Epithelial cell of proximal tubule (primary cell): ENCODE measurements around the gene FAM217B. TPM values are rescaled to one million over a fixed set of nuclear protein-coding genes. Genes with fewer than 3 reads are reported as not detected.

ENCODE experiments used
- DNase-seq: peaks from one replicate; pipeline ENCODE4 v3.0.0-alpha.2; 2011; ENCODE audit warnings: low read depth
- H3K4me3 ChIP-seq: 2 replicates; pipeline ENCODE4 v1.5.1; 2011; ENCODE audit warnings: low read depth, mild to moderate bottlenecking, low read length
- total RNA-seq: library from RNA; depleted of rRNA; stranded (reverse); fragments of >200 nt; gene quantifications from 2 replicates; pipeline ENCODE4 v1.2.3, GENCODE V29; 2015
- TF ChIP-seq, protein P1 (sequence below): conservative IDR thresholded peaks from 2 replicates; pipeline ENCODE4 v1.5.1; 2012; ENCODE audit warnings: low read depth, mild to moderate bottlenecking, low read length

The FAM217B gene
- total RNA-seq, 1 donor from 2014 or later: 4.3 TPM

GRCh38 chr20:59938221-59938620 is 2.0 kb upstream of the FAM217B start:
- H3K4me3 ChIP-seq: no peak overlapping the region
- TF ChIP-seq, protein P1, sequence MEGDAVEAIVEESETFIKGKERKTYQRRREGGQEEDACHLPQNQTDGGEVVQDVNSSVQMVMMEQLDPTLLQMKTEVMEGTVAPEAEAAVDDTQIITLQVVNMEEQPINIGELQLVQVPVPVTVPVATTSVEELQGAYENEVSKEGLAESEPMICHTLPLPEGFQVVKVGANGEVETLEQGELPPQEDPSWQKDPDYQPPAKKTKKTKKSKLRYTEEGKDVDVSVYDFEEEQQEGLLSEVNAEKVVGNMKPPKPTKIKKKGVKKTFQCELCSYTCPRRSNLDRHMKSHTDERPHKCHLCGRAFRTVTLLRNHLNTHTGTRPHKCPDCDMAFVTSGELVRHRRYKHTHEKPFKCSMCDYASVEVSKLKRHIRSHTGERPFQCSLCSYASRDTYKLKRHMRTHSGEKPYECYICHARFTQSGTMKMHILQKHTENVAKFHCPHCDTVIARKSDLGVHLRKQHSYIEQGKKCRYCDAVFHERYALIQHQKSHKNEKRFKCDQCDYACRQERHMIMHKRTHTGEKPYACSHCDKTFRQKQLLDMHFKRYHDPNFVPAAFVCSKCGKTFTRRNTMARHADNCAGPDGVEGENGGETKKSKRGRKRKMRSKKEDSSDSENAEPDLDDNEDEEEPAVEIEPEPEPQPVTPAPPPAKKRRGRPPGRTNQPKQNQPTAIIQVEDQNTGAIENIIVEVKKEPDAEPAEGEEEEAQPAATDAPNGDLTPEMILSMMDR: no peak
- no peak for DNase-seq

DNA sequence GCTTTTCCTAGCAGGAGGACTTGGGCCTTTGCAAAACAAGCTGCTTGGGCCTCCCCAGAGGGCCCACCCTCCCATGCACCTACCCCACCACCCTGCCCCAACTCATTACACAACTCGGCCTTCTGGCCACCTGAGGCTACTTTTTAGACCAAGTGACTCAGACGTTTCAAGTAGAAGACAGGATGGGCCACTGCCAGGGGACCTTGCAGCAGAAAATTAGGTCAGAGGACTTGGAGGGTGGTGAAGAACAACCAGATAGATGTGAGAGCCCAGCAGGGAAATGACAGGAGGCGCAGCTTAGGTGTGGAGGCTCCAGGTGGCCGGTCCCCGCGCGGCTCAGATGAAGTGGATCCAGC is 1.5 kb upstream of the FAM217B start:
- TF ChIP-seq, protein P1: no peak
- no peak for DNase-seq
- no peak overlapping the region for H3K4me3 ChIP-seq

DNA sequence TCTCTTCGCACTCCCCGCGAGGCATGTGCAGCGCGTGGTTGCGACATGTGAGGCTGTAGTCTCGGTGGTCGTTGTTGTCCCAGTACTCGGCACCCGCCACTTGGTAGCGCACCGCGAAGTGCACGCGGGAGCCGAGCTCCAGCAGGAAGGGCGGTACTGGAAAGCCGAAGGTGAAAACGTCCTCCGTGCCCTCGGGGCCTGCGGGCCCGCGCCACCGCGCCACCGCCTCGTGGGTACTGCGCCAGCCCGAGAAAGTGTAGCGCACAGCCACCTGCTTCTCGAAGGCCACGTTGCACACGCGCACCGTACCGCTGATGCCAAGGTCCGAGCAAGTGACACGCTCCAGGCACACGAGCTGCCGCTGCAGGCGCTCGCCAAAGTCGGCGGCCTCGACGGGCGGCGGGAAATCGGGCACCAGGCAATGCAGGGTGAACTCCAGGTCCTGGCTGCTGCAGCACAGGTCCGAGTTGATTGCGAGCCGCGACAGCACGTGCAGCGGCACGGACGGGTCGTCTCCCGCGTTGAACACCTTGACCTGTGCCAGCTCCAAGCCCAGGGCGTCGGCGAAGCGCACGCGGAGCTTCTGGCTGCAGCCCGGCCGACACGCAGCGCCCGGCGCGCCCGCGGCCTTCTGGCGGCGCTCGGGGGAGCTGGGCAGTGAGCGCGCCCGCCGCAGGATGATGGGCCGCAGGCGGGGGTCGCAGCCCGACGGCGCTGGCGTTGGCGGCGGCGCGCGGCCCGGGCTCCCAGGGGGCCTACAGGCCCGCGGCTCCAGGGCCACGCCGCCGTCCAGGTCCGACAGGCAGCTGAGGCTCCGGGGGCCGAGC is 924 bp upstream of the FAM217B start:
- peak overlapping the region; percentile 68 for H3K4me3 ChIP-seq
- no peak for DNase-seq
- TF ChIP-seq, protein P1: no peak

GRCh38 chr20:59939879-59940128 is 385 bp upstream of the FAM217B start:
- H3K4me3 ChIP-seq: peak overlapping the region; percentile 68
- no peak for DNase-seq
- TF ChIP-seq, protein P1: no peak

- H3K4me3 ChIP-seq: peak overlapping the region; percentile 68
- TF ChIP-seq, protein P1: no peak
- no peak for DNase-seq
Measured at GRCh38 chr20:59940956-59941294, 736 bp downstream of the FAM217B start.

GRCh38 chr20:59942245-59942644 is 2.1 kb downstream of the FAM217B start:
- no peak overlapping the region for H3K4me3 ChIP-seq
- DNase-seq: no peak
- TF ChIP-seq, protein P1: no peak

- no peak for DNase-seq
- TF ChIP-seq, protein P1: no peak
- H3K4me3 ChIP-seq: no peak overlapping the region
Measured at GRCh38 chr20:59944726-59945125, 4.5 kb downstream of the FAM217B start.
